ENCODE results near the gene FXYD3. TPM values are rescaled to one million over a fixed set of nuclear protein-coding genes. Genes with fewer than 3 reads are reported as not detected.

Gene FXYD3
- total and polyA plus RNA-seq, 2 of the 13 experiments (the other 11 are each of a cell fraction or from before 2014, with no cell fraction given): 4.9 TPM; not detected in 1

DNA sequence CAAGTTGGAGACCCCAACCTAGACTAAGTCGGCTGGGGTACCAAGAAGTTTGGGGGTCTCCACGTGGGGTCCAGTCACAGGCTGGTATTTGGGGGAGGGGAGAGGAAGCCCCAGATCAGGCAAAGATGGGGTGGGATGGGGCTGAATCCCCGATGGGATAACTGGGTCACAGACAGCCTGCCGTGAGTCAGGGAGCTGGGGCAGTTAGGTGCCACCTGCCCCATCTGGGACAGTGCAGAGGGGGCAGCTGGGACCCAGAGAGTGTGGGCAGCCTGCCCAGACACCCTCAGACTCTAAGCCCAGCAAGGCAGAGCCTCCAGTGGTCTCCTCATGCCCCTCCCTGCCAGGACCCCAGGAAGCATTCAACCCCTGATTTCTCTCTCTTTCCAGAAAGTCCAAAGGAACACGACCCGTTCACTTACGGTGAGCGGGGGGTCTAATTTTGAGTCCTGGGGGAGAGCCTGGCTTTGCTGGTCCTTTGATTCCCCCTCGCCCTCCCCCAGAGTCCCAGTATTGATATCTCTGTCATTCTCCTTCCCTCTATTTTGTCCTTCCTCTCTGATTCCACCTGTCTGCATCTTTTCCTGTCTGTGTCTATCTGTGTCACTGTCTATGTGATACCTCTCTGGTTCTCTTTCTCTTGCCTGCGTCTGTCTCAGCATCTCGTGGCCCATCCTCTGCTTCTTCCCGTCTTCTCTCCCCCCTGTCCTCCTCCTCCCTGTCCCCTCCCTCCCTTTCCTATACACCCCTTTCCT lies 24.8 kb downstream of the FXYD3 start:
- no peak overlapping the region for H3K27ac ChIP-seq (ENCODE audit: extremely low read length, insufficient read depth, low read length)
- POLR2A ChIA-PET: interaction anchor here (0.8 kb wide), 1 partner anchor 236 kb away, joined by 3 read pairs; no protein-coding TSS in a partner anchor
- DNase-seq (ENCODE audit: low spot score): no peak
- no peaks in the 10 kb centered on the region for H3K9me3 ChIP-seq (ENCODE audit: low read length)
- H3K79me2 ChIP-seq (ENCODE audit: insufficient read depth, low read length): no peaks in the 10 kb centered on the region
- TF ChIP-seq ZNF337 (CRISPR knock-in tag; IDR thresholded peaks at IDR 0.05; ENCODE audit: borderline replicate concordance, low read depth) (0 out of 2 replicates have a peak, but pooled peaks have one; percentile 27), FLYWCH1 (CRISPR knock-in tag; IDR thresholded peaks at IDR 0.05) (no peak), ETV6 (CRISPR knock-in tag; conservative IDR thresholded peaks at IDR 0.05) (no peak), SP5 (CRISPR knock-in tag; IDR thresholded peaks at IDR 0.05; ENCODE audit: borderline replicate concordance, low read depth) (no peak), YY1 (IDR thresholded peaks at IDR 0.05; ENCODE audit: insufficient read depth, insufficient replicate concordance, low read depth, low read length) (no peak)
- TF ChIP-seq, protein P1, sequence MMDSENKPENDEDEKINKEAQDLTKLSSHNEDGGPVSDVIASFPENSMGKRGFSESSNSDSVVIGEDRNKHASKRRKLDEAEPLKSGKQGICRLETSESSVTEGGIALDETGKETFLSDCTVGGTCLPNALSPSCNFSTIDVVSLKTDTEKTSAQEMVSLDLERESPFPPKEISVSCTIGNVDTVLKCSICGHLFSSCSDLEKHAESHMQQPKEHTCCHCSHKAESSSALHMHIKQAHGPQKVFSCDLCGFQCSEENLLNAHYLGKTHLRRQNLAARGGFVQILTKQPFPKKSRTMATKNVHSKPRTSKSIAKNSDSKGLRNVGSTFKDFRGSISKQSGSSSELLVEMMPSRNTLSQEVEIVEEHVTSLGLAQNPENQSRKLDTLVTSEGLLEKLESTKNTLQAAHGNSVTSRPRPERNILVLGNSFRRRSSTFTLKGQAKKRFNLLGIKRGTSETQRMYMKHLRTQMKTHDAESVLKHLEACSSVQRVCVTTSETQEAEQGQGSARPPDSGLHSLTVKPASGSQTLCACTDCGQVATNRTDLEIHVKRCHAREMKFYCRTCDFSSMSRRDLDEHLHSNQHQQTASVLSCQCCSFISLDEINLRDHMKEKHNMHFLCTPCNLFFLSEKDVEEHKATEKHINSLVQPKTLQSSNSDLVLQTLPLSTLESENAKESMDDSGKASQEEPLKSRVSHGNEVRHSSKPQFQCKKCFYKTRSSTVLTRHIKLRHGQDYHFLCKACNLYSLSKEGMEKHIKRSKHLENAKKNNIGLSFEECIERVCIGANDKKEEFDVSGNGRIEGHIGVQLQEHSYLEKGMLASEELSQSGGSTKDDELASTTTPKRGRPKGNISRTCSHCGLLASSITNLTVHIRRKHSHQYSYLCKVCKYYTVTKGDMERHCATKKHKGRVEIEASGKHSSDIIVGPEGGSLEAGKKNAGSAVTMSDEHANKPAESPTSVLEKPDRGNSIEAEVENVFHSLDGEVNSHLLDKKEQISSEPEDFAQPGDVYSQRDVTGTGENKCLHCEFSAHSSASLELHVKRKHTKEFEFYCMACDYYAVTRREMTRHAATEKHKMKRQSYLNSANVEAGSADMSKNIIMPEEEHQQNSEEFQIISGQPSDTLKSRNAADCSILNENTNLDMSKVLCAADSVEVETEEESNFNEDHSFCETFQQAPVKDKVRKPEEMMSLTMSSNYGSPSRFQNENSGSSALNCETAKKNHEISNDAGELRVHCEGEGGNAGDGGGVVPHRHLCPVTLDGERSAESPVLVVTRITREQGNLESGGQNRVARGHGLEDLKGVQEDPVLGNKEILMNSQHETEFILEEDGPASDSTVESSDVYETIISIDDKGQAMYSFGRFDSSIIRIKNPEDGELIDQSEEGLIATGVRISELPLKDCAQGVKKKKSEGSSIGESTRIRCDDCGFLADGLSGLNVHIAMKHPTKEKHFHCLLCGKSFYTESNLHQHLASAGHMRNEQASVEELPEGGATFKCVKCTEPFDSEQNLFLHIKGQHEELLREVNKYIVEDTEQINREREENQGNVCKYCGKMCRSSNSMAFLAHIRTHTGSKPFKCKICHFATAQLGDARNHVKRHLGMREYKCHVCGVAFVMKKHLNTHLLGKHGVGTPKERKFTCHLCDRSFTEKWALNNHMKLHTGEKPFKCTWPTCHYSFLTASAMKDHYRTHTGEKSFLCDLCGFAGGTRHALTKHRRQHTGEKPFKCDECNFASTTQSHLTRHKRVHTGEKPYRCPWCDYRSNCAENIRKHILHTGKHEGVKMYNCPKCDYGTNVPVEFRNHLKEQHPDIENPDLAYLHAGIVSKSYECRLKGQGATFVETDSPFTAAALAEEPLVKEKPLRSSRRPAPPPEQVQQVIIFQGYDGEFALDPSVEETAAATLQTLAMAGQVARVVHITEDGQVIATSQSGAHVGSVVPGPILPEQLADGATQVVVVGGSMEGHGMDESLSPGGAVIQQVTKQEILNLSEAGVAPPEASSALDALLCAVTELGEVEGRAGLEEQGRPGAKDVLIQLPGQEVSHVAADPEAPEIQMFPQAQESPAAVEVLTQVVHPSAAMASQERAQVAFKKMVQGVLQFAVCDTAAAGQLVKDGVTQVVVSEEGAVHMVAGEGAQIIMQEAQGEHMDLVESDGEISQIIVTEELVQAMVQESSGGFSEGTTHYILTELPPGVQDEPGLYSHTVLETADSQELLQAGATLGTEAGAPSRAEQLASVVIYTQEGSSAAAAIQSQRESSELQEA (CRISPR knock-in tag; IDR thresholded peaks at IDR 0.05; ENCODE audit: not compliant biosample characterization): peak; percentile 17
- TF ChIP-seq, protein P2, sequence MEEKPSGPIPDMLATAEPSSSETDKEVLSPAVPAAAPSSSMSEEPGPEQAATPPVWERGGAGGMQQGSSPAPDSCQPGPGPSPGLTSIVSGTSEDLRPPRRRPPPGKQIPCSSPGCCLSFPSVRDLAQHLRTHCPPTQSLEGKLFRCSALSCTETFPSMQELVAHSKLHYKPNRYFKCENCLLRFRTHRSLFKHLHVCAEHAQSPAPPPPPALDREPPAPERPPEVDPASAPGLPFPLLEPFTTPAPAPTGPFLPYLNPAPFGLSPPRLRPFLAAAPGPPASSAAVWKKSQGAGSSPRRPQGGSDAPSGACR (CRISPR knock-in tag; IDR thresholded peaks at IDR 0.05): no peak
- TF ChIP-seq, protein P3, sequence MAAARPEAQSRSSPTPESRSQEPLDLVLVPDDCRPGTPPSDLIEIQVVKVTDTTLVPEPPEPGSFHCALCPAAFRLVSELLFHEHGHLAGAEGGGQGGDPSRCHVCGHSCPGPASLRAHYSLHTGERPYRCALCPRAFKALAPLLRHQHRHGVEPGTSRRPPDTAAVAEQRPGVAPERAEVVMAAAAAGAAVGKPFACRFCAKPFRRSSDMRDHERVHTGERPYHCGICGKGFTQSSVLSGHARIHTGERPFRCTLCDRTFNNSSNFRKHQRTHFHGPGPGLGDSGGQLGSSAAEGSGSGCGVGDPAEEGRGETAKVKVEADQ (CRISPR knock-in tag; IDR thresholded peaks at IDR 0.05; ENCODE audit: borderline replicate concordance): 0 out of 2 replicates have a peak, but pooled peaks have one; percentile 35
- peak overlapping the region; percentile 64 to 81 (median 68) for H3K4me3 ChIP-seq (replicated peaks in 1 of 3; ENCODE audit: insufficient read depth in 1 of 3, low read depth in 2 of 3, low read length in 3 of 3)
- peak overlapping the region; percentile 72; the same call in 1 of the 2 replicates for H3K9ac ChIP-seq (ENCODE audit: insufficient read depth, low read depth, low read length)
- H3K27me3 ChIP-seq (ENCODE audit: control insufficient read depth in 1 of 2, insufficient read depth in 2 of 2, low read length in 2 of 2): no peaks in the 10 kb centered on the region; a peak in 1 of 5 replicates
- CTCF ChIA-PET (ENCODE audit: low intra/inter-chr PET ratio, low total read pairs): no interaction called here
- ATAC-seq: no peak
- intact Hi-C loops (cut with micrococcal nuclease; ENCODE audit: unreplicated experiment): no loop called here
- H2AFZ ChIP-seq (ENCODE audit: low read length): no peak overlapping the region
- H3K36me3 ChIP-seq (replicated peaks in 1 of 2; ENCODE audit: control insufficient read depth in 1 of 2, insufficient read depth in 2 of 2, low read length in 2 of 2): no peaks in the 10 kb centered on the region
- peak overlapping the region; percentile 100 for H3K4me2 ChIP-seq (ENCODE audit: low read depth, low read length)
- H4K20me1 ChIP-seq (ENCODE audit: insufficient read depth, low read length): no peaks in the 10 kb centered on the region
- peaks cover 55% of the 10 kb centered on the region for H3K4me1 ChIP-seq (ENCODE audit: insufficient read depth, low read length)
- BruUV-seq (replicated peaks): no TSS peak
- in situ Hi-C loops (cut with HindIII; ENCODE audit: extremely low pct_ligation_motif_present, low pct_unique_long_range_greater_than_20kb): no loop called here
- FAIRE-seq: no peak
- WGBS (ENCODE audit: low lambda C conversion rate): 47% methylated on average over 10 of the region's 12 CpGs
